DND-41 (cell line): ENCODE measurements around the gene ANO9.

ENCODE experiments used
- ATAC-seq: fragments of 200-7000 bp; cut with Tn5 transposase; 3 replicates; pipeline ENCODE4 v1.9.1; 2021; ENCODE audit warnings: low read depth; ENCODE audit not compliant: insufficient read depth
- DNase-seq: peaks from one replicate; pipeline ENCODE4 v3.0.0-alpha.2; 2020
- H2AFZ ChIP-seq: 2 replicates; pipeline ENCODE4 v1.6.0; 2012; ENCODE audit warnings: low read depth, low read length
- H3K27ac ChIP-seq: 2 replicates; pipeline ENCODE4 v1.5.1; 2012; ENCODE audit warnings: low read length, inconsistent platforms
- H3K27me3 ChIP-seq: fragments of 200-600 bp; sonication (generic); 2 replicates; pipeline ENCODE4 v1.6.0; 2012; ENCODE audit warnings: low read length, mild to moderate bottlenecking, inconsistent platforms; ENCODE audit not compliant: insufficient read depth, poor library complexity
- H3K36me3 ChIP-seq: 2 replicates; pipeline ENCODE4 v1.5.1; 2012; ENCODE audit warnings: low read length, inconsistent platforms; ENCODE audit not compliant: insufficient read depth
- H3K4me1 ChIP-seq: 2 replicates; pipeline ENCODE4 v1.5.1; 2012; ENCODE audit warnings: mild to moderate bottlenecking, low read length; ENCODE audit not compliant: insufficient read depth
- H3K4me2 ChIP-seq: 2 replicates; pipeline ENCODE4 v1.6.0; 2012; ENCODE audit warnings: mild to moderate bottlenecking, moderate library complexity, low read length, inconsistent platforms; ENCODE audit not compliant: insufficient read depth
- H3K4me3 ChIP-seq, 2 experiments: fragments of 200-600 bp in 1 of 2; shearing (Covaris generic) in 1 of 2; 2 replicates each; pipeline ENCODE4 v1.5.1; 2012 to 2016; ENCODE audit warnings: inconsistent platforms in 2 of 2, low read length in 2 of 2, mild to moderate bottlenecking in 2 of 2, low read depth in 1 of 2, moderate library complexity in 1 of 2
- H3K79me2 ChIP-seq: 2 replicates; pipeline ENCODE4 v1.6.0; 2012; ENCODE audit warnings: low read length, inconsistent platforms; ENCODE audit not compliant: insufficient read depth
- H3K9ac ChIP-seq: 2 replicates; pipeline ENCODE4 v1.6.0; 2012; ENCODE audit warnings: low read depth, mild to moderate bottlenecking, inconsistent platforms, low read length, moderate library complexity
- H3K9me3 ChIP-seq: 2 replicates; pipeline ENCODE4 v1.5.1; 2012; ENCODE audit warnings: low read length, moderate library complexity, mild to moderate bottlenecking, inconsistent platforms; ENCODE audit not compliant: insufficient read depth, severe bottlenecking
- H4K20me1 ChIP-seq: 2 replicates; pipeline ENCODE4 v1.6.0; 2012; ENCODE audit warnings: low read length; ENCODE audit not compliant: insufficient read depth
- EZH2 ChIP-seq: IDR thresholded peaks from 3 replicates; pipeline ENCODE4 v1.6.1; 2012; ENCODE audit warnings: borderline replicate concordance, low read depth, mild to moderate bottlenecking, moderate library complexity, low read length, inconsistent platforms; ENCODE audit not compliant: severe bottlenecking
- TF ChIP-seq, protein P1 (sequence below): IDR thresholded peaks from 2 replicates; pipeline ENCODE4 v1.5.1; 2012; ENCODE audit warnings: borderline replicate concordance, low read length, moderate library complexity, mild to moderate bottlenecking; ENCODE audit not compliant: poor library complexity, severe bottlenecking; ENCODE audit errors: extremely low read depth

Gene ANO9

GRCh38 chr11:387193-387793, 54.5 kb downstream of the ANO9 start:
- H3K4me2 ChIP-seq: no peak overlapping the region
- no peak overlapping the region for H2AFZ ChIP-seq
- no peaks in the 10 kb centered on the region for H3K4me1 ChIP-seq
- no peak for TF ChIP-seq EZH2
- TF ChIP-seq, protein P1, sequence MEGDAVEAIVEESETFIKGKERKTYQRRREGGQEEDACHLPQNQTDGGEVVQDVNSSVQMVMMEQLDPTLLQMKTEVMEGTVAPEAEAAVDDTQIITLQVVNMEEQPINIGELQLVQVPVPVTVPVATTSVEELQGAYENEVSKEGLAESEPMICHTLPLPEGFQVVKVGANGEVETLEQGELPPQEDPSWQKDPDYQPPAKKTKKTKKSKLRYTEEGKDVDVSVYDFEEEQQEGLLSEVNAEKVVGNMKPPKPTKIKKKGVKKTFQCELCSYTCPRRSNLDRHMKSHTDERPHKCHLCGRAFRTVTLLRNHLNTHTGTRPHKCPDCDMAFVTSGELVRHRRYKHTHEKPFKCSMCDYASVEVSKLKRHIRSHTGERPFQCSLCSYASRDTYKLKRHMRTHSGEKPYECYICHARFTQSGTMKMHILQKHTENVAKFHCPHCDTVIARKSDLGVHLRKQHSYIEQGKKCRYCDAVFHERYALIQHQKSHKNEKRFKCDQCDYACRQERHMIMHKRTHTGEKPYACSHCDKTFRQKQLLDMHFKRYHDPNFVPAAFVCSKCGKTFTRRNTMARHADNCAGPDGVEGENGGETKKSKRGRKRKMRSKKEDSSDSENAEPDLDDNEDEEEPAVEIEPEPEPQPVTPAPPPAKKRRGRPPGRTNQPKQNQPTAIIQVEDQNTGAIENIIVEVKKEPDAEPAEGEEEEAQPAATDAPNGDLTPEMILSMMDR: no peak
- no peak overlapping the region for H3K9ac ChIP-seq
- no peaks in the 10 kb centered on the region for H3K79me2 ChIP-seq
- no peak for ATAC-seq
- no peak overlapping the region for H3K27ac ChIP-seq
- no peaks in the 10 kb centered on the region for H4K20me1 ChIP-seq
- no peak overlapping the region for H3K4me3 ChIP-seq
- peaks cover 13% of the 10 kb centered on the region for H3K9me3 ChIP-seq
- no peak for DNase-seq
- H3K27me3 ChIP-seq: no peaks in the 10 kb centered on the region
- no peaks in the 10 kb centered on the region for H3K36me3 ChIP-seq

- H3K27me3 ChIP-seq: no peaks in the 10 kb centered on the region
- H3K79me2 ChIP-seq: no peaks in the 10 kb centered on the region
- no peak for DNase-seq
- no peaks in the 10 kb centered on the region for H3K4me1 ChIP-seq
- no peak overlapping the region for H3K4me3 ChIP-seq
- no peak overlapping the region for H3K27ac ChIP-seq
- no peak overlapping the region for H2AFZ ChIP-seq
- no peak overlapping the region for H3K4me2 ChIP-seq
- no peak for ATAC-seq
- TF ChIP-seq, protein P1: no peak
- no peak for TF ChIP-seq EZH2
- no peaks in the 10 kb centered on the region for H4K20me1 ChIP-seq
- H3K9me3 ChIP-seq: peaks cover 13% of the 10 kb centered on the region
- no peak overlapping the region for H3K9ac ChIP-seq
- H3K36me3 ChIP-seq: no peaks in the 10 kb centered on the region
Measured at GRCh38 chr11:386483-386882, 55.3 kb downstream of the ANO9 start.

- Histone ChIP-seq H3K4me1 (no peaks in the 10 kb centered on the region), H3K9ac (no peak overlapping the region), H4K20me1 (no peaks in the 10 kb centered on the region), H3K4me3 (no peak overlapping the region), H3K36me3 (no peaks in the 10 kb centered on the region), H2AFZ (no peak overlapping the region), H3K9me3 (peaks cover 13% of the 10 kb centered on the region), H3K27ac (no peak overlapping the region), H3K4me2 (no peak overlapping the region), H3K79me2 (no peaks in the 10 kb centered on the region), H3K27me3 (no peaks in the 10 kb centered on the region)
- ATAC-seq (no peak), DNase-seq (no peak)
- TF ChIP-seq, protein P1: no peak
- no peak for TF ChIP-seq EZH2
Measured at GRCh38 chr11:385594-386351, 56.0 kb downstream of the ANO9 start.
